GM06990 (cell line): ENCODE data around the gene ERO1A.

Experiments used
- DNase-seq: peaks from one replicate; pipeline ENCODE4 v3.0.0-alpha.2; 2011; ENCODE audit not compliant: insufficient read length; ENCODE audit errors: extremely low read depth
- H3K27me3 ChIP-seq: replicated peaks from 2 replicates; pipeline ENCODE4 v1.6.0; 2011; ENCODE audit warnings: low read length; ENCODE audit not compliant: control insufficient read depth, insufficient read depth
- H3K36me3 ChIP-seq: 2 replicates; pipeline ENCODE4 v1.5.1; 2011; ENCODE audit warnings: low read length; ENCODE audit not compliant: control insufficient read depth, insufficient read depth
- H3K4me3 ChIP-seq: replicated peaks from 2 replicates; pipeline ENCODE4 v1.5.1; 2011; ENCODE audit warnings: low read depth, mild to moderate bottlenecking, control low read depth, low read length
- TF ChIP-seq, protein P1 (sequence below): IDR thresholded peaks from 2 replicates; pipeline ENCODE4 v1.5.1; 2011; ENCODE audit warnings: low read length, control low read depth, mild to moderate bottlenecking, inconsistent platforms; ENCODE audit not compliant: insufficient read depth, poor library complexity, severe bottlenecking

Gene ERO1A

DNA sequence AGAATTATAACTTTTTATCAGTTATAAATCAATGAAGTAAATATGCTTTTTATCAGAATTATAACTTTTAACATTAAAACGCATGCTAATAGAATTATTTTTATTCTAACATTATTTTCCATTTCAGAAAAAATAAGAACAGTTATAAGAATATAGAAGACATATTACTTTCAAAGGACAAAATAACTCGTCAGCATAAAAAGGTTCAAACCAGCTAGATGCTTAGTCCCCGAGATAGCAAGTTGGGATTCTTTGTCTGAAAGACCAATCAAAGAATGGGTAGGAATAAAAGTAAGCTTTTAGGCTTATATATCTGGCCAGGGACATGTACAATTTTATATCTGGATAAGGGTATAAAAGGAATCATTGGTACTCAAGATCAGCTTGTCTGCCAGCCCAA is 76.8 kb downstream of the ERO1A start:
- no peaks in the 10 kb centered on the region for H3K36me3 ChIP-seq
- H3K4me3 ChIP-seq, result no peak overlapping the region
- DNase-seq, result no peak
- no peaks in the 10 kb centered on the region for H3K27me3 ChIP-seq
- TF ChIP-seq, protein P1, sequence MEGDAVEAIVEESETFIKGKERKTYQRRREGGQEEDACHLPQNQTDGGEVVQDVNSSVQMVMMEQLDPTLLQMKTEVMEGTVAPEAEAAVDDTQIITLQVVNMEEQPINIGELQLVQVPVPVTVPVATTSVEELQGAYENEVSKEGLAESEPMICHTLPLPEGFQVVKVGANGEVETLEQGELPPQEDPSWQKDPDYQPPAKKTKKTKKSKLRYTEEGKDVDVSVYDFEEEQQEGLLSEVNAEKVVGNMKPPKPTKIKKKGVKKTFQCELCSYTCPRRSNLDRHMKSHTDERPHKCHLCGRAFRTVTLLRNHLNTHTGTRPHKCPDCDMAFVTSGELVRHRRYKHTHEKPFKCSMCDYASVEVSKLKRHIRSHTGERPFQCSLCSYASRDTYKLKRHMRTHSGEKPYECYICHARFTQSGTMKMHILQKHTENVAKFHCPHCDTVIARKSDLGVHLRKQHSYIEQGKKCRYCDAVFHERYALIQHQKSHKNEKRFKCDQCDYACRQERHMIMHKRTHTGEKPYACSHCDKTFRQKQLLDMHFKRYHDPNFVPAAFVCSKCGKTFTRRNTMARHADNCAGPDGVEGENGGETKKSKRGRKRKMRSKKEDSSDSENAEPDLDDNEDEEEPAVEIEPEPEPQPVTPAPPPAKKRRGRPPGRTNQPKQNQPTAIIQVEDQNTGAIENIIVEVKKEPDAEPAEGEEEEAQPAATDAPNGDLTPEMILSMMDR, result no peak

DNA sequence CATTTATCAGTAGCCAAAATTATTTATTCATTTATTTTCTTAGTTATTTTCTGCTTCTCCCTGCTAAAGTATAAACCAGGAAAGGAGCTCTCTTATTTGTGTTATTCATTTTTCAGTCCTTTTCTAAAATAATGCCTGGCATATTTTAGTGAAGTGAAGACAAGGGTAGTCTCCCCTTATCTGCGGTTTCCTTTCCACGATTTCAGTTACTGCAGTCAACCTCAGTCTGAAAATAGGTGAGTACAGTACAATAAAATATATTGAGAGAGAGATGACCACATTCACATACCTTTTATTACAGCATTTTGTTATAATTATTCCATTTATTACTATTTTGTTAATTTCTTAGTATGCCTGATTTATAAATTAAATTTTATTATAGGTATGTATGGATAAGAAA is 85.2 kb downstream of the ERO1A start:
- Histone ChIP-seq H3K27me3 (no peaks in the 10 kb centered on the region), H3K36me3 (no peaks in the 10 kb centered on the region), H3K4me3 (no peak overlapping the region)
- no peak for DNase-seq
- TF ChIP-seq, protein P1, result no peak

DNA sequence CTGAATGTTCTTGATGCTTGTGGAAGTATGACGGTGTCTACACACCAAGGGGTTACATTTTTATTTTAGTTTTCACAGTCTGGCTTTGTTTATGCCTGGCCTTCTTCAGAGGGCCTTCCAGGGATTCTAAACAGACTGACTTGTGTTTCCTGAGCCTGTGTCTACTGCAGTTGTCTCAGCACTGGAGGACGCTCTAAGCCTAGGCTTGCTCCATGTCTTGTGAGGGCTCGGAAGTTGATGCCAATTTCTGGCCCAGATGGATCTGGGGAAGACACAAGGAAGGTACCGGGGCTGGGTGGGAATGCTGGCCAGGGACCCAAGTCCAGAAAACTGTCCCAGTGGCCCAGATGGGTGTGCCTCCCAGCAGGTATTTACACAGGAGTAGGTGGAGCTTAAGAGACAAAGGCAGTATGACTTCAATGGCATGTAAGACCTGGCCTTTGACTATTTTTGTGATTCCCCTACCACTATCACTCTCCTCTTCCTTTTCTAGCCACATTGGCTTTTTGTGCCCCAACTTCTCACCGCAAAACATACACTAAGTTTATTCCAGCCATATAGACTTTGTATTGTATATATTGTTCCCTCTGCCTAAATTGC is 85.8 kb downstream of the ERO1A start:
- no peak for DNase-seq
- no peaks in the 10 kb centered on the region for H3K27me3 ChIP-seq

DNA sequence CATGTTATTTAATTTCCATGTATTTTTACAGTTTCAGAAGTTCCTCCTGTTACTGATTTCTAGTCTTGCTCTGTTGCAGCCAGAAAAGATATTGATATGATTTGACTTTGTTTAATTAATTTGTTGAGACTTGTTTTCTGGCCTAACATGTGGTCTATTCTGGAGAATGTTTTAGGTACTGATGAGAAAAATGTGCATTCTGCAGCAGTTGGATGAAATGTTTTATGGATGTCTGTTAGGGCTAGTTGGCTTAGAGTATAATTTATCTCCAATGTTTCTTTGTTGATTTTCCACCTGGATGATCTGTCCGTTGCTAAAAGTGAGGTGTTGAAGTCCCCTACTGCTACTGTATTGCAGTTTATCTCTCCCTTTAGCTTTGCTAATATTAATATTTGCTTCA is 88.3 kb downstream of the ERO1A start:
- TF ChIP-seq, protein P1, result no peak
- Histone ChIP-seq H3K4me3 (no peak overlapping the region), H3K27me3 (no peaks in the 10 kb centered on the region), H3K36me3 (no peaks in the 10 kb centered on the region)
- DNase-seq, result no peak

More for the DNA sequence above, 85.8 kb downstream of the ERO1A start:
- Histone ChIP-seq H3K4me3 (no peak overlapping the region), H3K36me3 (no peaks in the 10 kb centered on the region)
- TF ChIP-seq, protein P1, result no peak

DNA sequence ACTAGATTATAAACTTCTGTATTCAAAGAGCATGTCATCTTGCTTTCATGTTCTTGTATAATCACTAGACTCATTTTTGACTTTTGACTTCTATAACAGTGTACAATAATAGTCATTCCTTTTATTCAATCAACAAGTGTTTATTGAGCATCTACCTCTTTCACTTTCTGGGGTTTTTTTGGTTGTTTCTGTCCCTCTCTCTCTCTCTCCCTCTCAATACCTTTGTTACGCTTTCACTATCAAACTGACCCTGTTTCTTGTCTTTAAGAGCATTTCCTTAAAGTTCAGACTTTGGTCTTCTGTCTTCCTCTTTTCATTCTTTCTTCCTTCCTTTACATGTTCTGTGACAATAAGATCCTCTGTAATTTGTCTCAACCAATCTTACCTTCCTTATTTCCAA is 93.2 kb downstream of the ERO1A start:
- no peak overlapping the region for H3K4me3 ChIP-seq
- no peaks in the 10 kb centered on the region for H3K27me3 ChIP-seq
- TF ChIP-seq, protein P1, result no peak
- H3K36me3 ChIP-seq, result no peaks in the 10 kb centered on the region
- no peak for DNase-seq

DNA sequence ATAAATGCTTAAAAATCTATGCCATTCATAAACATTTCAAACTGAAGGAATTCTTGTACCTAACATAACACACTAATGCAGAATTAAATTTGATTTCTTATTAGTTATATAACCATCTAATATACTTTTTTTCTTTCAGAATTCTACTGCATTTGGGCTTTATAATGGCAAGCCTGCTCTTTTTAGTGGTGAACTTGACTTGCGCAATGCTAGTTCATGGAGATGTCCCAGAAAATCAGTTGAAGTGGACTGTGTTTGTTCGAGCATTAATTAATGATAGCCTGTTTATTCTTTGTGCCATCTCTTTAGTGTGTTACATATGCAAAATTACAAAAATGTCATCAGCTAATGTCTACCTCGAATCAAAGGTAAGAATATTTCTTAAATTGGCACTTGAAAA is 95.4 kb downstream of the ERO1A start:
- H3K36me3 ChIP-seq, result no peaks in the 10 kb centered on the region
- no peak overlapping the region for H3K4me3 ChIP-seq
- no peak for DNase-seq
- TF ChIP-seq, protein P1, result no peak
- H3K27me3 ChIP-seq, result no peaks in the 10 kb centered on the region
